UCSD-AML1 (cell line): ENCODE results near the gene DLX3.

Source experiments
- DNase-seq: peaks from one replicate; lab custom pipeline; 2025; ENCODE audit not compliant: unreplicated experiment; lab: John Stamatoyannopoulos, UW

The DLX3 gene

DNA sequence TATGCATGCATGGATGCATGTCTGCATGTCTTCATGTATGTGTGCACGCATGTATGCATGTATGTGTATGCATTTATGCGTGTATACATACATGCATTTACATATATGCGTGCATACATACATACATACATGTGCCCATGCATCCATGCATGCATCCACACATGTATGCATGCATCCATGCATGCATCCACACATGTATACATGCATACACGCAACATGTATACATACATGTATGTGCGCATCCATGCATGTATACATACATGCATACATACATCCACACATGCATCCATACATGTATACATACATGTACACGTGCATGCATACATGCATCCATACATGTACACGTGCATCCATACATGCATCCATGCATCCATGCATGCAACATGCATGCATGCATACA is 29.8 kb upstream of the DLX3 start:
- DNase-seq = no peak

DNA sequence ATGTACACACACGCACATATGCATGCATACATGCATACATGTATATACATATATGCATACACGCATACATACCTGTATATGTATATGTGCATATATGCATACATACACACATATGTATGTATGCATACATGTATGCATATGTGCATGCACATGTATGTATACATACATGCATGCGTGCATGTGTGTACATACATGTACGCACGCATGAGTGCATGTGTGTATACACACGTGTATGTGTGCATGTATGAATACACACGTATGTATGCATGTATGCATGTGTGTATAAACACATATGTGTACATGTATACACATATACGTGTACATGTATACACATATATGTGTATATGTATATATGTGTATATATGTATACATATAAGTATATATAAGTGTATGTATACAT is 28.5 kb upstream of the DLX3 start:
- DNase-seq = no peak

DNA sequence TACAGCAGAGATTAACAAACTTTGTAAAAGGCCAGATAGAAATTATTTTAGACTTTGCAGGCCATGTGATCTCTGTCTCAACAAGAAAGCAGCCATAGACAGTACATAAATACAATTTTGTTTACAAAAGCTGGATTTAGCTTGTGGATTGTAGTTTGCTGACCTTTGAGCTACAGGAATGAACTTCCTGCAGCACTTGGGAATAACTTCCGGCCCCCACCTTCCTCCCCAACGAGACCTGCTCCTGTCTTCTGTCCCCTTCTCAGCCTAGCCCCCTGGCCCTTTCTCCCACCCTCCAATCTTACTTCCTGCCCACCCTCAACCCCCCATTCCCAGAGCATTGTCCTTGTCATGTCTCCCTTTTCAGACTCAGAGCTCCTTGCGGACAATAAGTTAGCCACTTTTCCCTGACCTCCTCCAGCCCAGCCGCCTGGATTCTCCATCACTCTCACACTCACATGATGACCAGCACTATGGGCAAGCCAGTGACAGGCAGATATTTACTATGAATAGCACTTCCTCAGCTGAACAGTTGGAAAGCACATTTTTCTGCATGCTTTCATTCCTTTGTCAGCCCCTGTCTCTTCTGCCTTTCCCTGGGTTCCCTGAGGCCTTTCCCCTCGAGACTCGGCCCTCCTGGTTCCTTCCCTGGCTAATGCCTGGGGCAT is 27.6 kb upstream of the DLX3 start:
- DNase-seq = no peak

DNA sequence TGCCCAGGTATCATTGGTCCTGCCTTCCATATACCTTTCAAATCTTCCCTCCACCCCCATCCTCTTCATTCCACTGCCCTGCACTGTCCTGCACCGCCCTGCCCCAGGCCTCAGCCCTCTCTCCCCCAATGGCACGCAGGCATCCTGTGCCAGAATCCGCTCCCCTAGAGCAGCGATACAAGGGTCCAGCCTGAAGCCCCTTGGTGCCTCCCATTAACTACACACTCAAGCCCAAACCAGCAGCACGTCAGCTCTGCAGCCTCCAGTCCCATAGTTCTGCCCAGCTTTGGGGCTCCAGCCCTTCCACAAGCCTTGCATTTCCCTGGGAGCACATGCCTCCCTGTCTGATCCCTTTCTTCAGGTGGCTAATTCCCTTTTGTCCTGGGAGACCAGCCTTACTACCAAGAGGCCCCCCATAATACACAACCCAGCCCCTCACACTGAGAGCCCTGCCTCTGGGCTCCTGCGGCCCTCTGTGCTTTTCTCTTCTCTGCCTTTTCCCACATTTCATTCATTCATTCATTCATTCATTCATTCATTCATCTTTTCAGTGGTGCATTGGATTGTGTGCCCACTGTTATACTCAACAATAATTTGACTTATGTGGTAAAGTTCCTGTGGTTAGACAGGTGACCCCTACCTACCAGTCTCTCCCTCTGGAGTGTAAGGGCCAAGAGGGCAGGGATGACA is 26.8 kb upstream of the DLX3 start:
- DNase-seq = no peak

DNA sequence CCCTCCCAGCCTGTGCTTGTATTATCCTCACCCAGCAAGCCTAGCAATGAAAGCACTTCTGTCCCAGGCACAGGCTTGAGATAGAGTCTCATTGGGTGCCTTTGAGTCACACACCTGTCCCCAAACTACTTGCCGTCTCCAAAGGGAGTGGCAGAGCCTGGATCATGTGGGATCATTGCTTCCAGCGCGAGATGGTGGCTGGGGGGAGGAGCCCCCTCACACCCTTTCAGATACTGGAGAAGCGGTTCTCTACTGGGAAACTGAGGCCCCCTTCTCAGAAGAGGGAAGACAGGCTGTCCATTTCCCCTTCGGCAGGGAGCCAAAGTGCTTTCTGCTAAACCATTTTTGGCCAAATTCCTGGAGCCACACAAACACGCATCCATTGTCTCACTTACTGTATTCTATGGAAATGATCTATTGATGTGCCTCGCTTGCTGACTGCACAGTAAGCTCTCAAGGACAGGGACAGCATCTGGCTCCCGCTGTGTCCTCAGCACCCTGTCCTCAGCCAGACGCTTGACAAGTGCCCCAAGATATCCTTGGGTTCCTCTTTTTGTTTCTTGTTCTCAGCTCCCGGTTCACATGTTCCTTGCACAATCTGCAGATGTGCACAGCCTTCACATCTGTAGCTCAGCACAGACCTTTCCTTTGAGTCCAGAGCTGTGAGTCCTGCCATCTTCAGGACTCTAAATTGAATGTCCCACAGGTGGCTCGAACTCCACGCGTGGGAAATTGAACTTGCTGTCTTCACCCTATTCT is 26.0 kb upstream of the DLX3 start:
- no peak for DNase-seq

DNA sequence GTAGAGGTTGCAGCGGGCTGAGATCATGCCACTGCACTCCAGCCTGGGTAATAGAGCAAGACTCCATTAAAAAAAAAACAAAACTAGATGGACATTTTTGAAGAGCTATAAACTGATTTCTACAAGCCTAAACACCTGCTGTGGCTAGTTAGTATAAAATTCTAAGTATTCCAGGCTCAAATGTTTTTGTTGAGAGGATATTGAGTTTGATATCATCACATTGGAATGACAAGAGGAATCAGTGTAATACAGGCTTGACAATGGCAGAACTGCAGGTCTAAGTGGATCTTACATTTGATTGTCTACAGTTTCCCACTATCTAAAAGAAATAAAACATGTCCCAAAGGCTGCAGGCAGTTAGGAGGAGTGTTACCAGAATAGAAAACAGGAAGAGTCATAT is 23.9 kb upstream of the DLX3 start:
- no peak for DNase-seq

DNA sequence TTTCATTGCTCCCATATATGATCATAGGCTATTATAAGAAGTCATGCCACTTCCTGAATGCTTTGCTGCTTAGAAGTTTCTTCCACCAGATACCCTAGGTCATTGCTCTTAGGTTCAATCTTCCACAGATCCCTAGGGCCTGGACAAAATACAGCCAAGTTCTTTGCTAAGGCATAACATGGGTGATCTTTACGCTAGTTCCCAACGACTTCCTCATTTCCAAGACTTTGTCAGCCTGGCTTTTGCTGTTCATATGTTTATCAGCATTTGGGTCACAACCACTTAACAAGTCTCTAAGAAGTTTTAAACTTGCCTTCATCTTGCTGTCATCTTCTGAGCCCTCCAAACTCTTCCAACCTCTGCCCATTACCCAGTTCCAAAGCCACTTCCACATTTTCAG is 20.1 kb upstream of the DLX3 start:
- no peak for DNase-seq

DNA sequence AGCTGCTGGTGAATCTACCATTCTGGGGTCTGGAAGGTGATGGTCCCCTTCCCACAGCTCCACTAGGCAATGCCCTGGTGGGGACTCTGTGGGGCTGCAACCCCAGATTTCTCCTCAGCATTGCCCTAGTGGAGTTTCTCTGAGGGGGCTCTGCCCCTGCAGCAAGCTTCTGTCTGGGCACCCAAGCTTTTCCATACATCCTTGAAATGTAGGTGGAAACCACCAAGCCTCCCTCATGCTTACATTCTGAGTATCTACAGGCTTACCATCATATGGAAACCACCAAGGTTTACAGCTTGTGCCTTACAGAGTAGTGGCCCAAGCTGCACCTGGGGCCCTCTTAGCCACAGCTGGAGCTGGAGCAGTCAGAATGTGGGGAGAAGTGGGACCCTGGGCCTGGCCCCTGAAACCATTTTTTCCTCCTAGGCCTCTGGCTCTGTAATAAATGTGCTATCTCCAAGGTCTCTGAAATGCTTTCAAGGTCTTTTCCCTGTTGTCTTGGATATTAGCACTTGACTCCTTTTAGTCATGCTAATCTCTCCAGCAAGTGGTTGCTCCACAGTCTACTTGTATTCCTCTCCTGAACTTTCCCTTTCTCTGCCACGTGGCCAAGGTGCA is 19.6 kb upstream of the DLX3 start:
- no peak for DNase-seq

DNA sequence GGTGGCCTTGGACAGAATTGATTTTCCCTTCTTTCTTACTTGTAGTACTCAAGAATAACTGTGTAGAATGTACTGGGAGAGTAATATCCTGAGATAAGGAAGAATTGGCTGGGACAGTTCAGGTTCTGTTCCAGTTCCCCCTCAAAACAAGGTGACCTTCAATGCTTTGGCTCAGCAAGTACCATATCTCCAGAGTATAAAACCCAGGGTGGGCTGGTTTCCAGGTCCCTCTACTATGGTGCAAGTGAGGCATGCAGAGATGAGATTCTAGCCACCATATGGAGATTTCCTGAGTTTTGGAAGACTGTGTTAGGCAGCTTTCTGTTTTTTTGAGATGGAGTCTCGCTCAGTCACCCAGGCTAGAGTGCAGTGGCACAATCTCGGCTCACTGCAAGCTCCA is 18.1 kb upstream of the DLX3 start:
- DNase-seq = no peak

DNA sequence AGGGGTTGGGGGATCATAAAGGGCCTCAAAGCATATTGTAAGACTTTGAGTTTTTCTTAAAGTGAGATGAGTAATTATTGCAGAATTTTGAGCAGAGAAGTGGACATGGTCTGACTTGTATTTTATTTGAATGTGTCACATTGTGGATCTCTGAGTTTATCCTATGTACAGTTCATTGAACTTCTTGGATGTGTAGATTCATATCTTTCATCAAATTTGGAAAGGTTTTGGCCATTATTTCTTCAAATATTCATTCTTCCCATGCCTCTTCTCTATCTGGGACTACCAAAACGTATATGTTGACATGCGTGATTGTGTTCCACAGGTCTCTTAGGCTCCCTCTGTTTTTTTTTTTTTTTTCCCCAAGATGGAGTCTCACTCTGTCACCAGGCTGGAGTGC is 14.3 kb upstream of the DLX3 start:
- no peak for DNase-seq

DNA sequence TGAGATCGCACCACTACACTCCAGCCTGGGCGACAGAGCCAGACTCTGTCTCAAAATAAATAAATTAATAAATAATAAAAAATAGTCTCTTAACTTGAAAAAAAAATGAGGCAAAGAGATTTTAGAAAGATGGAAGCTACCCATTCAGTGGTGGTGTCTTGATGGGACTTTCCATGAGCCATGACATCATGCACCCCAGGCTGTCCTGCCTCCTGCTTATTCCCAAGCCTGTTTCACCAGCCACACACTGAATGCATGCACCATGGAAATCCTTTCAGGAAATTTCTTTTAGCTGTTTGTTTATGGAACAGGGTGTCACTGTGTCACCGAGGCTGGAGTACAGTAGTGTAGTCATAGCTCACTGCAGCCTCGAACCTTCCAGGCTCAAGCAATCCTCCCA is 8.9 kb upstream of the DLX3 start:
- DNase-seq = no peak

DNA sequence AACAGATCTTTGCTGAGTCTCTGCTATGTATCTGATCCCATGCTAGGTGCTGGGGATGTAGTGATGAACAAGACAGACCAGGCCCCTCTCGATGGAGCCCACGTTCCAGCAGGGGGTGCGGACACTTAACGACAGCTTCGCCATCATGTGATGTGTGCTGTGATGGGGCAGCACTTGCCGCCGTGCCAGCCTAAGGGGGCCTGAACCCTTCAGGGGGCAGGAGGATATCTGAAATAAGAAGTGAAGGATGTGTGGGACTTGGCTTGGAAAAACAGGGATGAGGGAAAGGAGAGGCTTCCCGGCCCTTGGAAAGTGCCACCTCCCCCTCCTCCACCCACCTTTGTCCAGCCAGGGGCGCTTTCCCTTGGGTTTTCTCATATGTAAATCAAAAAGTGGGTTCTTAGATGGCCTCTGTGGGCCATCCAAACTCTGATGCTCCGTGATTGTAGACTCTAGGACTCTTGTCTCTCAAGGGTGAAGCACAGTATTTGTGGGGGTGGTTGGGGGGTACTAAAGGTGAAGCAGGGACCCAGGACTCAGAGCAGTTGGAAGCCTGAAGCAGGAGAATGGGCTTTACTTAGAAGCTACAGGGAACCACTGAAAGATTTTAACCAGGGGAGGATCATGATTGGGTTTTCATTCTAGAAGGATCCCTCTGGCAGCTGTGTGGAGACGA is 4.0 kb upstream of the DLX3 start:
- DNase-seq = no peak

DNA sequence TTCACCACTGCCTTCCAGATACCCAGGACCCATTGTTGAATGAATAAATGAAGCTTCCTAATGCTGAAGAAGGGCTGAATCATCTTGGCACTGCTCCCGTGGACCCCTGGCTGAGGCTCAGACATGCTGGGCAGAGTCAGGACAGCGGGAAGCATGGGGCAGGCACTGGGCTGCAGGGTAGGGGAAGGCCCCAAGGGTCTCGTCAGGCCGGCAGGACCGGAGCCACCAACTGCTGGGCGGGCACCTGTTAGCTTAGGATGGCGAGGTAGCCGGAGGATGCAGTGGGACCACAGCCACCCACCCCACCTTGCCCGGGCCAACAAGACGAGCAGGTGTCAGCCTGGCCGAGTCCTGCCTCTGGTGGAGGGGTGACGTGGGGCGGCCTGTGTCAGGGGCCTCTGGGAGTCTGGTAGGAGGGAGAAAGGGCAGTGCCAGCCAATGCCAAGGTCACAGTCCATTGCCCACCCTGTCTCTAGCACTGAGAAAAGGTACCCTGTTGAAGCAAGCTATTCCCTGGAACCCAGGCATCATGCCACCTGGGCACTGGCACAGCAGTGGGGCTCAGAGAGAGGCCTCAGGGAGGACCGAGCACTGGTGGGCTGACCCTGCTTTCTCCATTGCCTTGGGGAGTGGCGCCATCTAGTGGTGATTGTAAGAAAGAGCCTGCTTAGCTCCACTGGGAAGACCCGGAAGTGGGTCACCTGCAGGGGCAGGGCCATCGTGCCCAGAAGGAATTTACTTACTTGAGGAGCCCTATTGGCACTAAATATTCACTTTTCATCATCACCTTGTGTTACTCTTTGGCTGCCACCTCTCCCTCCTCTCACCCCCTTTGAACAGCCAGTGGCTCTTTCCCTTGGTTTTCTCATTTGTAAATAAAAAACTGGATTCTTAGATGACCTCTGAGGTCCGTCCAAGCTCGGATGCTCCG is 3.0 kb upstream of the DLX3 start:
- peak; percentile 78 for DNase-seq

DNA sequence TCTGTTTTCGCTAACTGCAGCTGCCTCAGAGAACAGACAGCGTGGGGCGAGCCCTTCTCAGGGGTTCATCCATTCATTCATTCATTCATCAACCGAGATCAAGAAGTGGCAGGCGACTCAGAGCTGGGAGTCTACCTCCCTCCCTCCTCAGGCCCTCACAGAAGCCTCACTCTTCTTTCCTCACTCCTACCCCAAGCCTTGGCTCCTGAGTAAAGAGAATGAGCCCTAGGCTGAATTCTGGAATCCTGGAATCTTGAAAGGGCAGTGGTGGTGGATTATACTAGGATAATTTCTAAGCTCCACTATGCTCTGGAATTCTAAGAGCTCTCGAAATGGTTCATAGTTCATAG is 2.3 kb upstream of the DLX3 start:
- no peak for DNase-seq

DNA sequence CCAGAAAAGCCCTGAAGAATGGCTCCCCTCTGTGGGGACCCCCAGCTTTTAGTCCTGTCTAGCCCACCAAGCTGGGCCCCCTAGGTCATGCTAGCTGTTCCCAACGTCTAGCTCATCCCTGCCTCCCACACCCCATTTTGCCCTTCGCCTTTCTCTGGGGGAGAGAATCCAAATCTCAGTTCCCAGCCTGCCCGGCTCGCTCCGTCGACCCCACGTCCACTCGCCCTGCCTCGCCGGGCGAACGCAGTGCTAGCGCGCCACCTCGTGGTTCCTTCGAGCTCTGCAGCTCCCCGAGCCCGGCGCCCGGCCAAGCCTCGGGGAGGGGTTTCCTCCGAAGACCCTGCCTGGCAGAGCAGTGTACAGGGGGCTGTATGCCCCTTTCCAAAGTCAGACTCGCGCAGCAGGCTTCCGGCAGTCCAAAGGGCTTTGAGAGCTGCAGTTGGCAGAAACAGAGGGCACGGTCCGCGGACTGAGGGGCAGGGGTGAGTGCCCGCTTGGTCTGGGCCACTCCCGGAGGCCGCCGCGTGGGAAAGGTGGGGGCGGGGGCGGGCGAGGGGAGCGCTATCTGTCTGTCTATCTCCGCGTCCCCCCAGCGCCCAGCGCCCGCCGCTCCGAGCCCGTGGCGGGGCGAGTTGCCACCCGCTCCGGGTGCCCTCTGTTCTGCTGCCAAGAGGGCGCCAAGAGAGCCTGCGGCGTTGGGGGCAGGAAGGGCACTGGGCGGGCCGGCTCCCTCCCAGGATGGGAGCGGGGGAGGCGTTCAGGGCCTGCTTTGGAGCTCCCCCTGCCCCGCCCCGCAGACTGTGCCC is 1.7 kb upstream of the DLX3 start:
- DNase-seq = peak; percentile 70

DNA sequence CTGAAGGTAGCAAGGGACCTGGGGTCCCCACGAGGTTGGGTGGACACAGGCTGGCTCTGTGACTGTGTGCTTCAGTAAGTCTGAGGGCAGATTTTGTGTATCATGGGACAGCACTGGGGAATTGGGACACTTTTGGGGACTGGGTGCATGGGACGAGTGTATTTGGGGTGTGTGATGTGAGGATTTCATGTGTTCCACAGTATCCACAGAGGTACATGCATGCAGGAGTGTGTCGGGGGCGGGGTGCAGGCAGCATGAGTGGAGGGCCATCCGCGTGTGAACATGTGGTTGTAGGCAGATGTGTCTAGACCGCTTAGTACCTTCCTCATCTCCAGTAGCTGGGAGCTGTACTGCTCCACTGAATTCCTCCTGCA is 1.1 kb upstream of the DLX3 start:
- no peak for DNase-seq

DNA sequence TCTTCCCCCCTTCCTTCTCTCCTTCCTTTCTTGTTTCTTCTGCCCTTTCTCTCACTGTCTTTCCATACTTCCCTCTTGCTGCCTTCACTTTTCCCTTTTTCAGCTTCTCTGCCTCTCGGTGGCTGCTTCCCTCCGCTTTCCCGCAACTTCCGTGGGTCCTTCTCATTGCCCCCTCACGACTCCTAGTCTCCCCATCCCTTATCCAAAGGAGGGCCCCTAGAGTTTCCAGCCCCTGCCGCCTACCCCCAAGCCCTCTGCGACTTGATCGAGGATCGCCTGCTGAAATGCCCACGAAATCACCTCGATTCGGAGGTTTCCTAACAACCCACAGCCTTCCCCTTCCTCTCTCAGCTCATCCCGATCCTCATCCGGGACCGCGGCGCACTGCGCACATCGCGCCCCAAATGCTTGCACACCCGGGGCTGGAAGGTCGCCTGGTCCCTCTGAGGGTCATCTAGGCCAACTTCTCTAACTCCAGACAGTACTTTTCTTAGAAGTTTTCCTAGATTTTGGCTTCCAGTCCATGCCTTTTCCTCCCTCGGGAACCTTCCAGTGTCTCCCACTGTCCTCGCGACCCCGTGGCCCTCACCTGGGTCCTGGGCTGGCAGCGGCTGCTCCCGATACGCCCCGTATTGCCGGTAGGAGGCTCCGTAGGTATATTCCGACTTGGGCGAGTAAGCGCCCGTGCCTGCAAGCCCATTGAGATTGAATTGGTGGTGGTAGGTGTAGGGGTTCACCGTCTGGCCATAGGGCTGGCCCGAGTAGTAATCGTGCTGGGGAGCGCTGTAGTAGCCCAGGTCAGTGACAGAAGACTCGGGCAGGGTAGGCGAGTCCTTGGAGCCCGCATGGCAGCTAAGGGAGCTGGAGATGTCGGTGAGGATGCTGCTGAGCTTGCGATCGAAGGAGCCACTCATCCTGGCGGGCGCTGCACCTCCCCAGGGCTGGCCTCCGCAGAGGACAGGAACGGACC is 654 bp downstream of the DLX3 start:
- no peak for DNase-seq

DNA sequence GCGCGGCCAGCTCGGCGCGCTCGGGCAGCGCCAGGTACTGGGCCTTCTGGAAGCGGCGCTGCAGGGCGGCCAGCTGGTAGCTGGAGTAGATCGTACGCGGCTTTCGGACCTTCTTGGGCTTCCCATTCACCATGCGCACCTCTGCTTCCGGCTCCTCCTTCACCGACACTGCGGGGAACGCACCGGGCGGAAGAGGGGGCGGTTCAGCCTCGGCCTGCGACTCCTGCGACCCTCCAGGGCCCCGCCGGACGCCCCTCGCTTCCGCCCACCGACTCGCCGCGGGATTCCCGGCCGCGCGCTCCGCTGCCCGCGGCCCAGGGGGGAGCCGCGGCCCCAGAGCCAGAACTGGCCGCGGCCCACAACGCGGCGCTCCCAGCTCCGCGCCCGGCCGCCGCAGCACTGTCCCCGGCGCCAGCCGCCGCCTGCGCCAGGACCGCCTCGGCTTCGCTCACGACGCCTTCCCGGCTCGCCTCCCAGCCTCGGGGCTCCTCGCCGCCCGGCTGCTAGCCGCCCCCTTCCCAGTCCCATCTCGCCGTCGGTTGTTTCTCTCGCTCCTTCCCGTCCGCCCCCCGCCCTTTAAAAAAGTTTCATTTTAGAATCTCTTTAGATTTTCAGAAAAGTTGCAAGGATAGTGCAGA is 1.5 kb downstream of the DLX3 start:
- DNase-seq = no peak
